Activated CD8-positive, alpha-beta memory T cell treated with anti-CD3 and anti-CD28 coated beads, Interleukin-2, amount 50 U/mL, for 1 hour (primary cell): Measurements from ENCODE around the gene PFAS.
"Not testable (repeated sequence)": the region's sequence is repeated elsewhere in the genome, so short reads cannot be mapped to it uniquely, and the experiment has no call there.

Experiments
- DNase-seq: peaks from one replicate; pipeline ENCODE4 v3.0.0-alpha.2; 2020; ENCODE audit errors: extremely low read depth

The PFAS gene, protein sequence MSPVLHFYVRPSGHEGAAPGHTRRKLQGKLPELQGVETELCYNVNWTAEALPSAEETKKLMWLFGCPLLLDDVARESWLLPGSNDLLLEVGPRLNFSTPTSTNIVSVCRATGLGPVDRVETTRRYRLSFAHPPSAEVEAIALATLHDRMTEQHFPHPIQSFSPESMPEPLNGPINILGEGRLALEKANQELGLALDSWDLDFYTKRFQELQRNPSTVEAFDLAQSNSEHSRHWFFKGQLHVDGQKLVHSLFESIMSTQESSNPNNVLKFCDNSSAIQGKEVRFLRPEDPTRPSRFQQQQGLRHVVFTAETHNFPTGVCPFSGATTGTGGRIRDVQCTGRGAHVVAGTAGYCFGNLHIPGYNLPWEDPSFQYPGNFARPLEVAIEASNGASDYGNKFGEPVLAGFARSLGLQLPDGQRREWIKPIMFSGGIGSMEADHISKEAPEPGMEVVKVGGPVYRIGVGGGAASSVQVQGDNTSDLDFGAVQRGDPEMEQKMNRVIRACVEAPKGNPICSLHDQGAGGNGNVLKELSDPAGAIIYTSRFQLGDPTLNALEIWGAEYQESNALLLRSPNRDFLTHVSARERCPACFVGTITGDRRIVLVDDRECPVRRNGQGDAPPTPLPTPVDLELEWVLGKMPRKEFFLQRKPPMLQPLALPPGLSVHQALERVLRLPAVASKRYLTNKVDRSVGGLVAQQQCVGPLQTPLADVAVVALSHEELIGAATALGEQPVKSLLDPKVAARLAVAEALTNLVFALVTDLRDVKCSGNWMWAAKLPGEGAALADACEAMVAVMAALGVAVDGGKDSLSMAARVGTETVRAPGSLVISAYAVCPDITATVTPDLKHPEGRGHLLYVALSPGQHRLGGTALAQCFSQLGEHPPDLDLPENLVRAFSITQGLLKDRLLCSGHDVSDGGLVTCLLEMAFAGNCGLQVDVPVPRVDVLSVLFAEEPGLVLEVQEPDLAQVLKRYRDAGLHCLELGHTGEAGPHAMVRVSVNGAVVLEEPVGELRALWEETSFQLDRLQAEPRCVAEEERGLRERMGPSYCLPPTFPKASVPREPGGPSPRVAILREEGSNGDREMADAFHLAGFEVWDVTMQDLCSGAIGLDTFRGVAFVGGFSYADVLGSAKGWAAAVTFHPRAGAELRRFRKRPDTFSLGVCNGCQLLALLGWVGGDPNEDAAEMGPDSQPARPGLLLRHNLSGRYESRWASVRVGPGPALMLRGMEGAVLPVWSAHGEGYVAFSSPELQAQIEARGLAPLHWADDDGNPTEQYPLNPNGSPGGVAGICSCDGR (N-terminal part only)

DNA sequence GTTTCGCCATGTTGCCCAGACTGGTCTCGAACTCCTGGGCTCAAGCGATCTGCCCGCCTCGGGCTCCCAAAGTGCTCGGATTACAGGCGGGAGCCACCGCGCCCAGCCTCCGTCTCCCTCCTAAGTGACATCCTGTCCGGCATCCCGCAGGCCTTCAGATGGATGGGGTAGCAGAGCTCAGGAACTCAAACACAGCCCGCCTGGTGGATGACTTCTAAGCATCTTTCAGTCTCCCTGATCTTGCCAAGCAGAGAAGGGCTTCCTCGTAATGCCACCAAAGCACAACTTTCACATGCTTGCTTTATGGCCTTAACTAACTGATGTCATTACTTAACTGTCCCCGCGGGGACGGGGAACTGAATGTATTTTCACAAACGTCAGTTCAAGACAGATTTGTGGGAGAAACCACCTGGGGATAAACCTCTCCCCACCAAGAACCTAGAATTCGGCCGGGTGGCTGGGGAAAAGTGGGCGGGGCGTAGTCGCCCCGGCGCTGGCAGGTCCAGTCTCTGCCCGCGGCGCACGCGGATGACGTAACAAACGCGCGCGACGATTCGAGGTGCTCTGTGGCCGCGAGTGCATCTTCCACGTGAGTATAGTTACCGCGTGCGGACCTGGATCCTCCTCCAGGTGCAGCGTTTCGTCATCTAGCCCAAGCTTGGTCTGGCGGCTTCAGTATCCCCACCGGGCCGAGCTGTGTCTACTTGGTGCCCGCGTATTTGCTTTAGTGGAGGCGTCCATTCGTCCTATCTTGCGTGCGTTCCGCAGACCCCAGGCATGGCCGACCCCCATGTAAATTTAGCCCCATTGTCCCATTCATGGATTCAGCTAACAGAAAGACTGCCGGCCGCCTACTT, at the start of gene PFAS:
Gene PFAS (plus strand): TSS at position 539 of the 857 bp plus-strand sequence. CDS start 4,649 bp downstream, outside the sequence.
- peak; percentile 81 for DNase-seq

DNA sequence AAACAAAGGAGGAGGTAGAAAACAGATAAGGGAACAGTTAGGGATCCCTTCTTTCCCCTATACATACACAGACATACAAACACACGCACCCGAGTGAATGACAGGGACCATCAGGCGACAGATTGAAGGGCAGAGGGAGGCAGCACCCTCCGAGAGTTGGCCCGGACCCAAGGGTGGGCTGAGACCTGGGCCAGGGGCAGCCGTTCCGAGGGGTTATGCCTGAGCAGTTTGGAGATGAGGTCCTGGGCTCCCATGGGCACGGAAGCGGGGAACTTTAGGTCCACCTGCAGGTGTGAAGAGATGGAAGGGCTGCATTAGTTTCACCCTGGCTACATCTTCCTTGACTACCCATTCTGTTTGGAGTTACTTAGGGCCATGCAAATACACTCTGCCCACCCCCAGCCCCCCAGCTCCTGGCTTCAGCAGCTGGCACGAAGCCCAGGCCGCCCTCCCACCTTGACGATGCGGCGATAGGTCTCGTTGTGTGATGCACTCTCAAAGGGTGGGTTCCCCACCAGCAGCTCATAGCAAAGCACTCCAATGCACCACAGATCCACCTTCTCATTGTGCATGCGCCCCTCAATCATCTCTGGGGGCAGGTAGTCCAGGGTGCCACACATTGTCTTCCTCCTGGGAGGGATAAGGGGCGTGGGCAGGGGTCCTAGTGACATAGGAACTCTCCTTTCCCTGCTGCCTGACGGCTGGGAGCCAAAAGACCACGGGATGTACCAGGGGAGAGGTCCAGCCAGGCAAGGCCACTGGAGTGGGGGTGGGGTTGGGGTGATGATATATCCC, 44.1 kb upstream of the PFAS start:
- DNase-seq, result no peak

DNA sequence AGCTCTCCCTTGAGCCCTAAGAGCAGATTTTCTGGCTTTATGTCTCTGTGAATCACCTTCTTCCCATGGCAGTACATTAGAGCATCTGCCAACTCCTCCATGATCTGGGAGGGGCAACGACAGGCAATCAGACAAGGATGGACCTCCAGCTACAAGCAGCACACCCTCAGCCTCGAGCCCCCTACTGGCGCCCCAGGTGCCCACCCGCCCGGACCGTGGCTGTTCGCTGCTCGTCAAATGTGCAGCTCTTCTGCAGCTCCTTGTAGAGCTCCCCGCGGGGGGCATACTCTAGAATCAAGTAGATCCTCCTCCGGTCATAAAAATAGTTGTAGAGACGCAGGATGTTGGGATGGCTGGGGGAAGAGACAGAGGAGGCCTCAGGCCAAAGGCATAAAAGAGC, 42.6 kb upstream of the PFAS start:
- DNase-seq, result no peak

DNA sequence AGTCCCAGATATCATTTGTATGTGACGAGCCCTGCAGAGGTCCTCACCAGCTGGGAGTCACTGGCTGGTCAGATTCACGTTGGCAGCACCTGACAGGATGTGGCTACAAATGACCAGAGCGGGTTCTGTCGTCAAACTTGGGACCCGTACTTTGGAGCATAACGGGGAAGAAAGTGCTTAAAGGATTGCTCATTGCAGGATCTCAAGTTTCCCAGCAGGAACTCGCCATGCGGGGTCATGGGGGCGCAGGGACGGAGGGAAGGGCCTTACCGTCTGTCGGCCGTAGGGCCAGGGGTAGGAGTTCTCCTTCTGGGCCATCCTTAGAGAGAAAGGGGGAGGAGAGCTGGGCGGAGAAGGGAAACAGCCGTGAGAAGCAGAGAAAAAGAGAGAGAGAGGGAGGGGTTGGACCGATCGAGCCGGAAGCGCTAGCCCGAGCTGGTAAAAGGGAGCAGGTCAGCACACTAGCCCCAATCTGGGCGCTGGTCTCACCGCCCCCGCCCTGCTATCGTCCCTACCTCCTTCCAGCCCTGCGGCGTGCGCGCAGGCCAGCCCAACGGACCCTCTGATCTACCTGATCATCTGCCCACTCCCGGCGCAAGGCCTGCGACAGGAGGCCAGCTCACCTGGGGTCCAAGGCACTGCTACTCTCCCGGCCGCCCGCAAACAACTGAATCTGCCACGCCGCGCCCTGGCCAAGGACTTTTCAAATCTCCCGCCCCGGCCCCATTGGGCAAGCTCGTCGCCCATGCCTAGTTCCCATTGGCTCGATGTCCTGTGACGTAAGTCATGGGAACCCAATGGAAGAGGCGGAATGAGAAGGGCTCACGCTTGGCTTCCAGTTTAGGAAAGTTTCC, 39.0 kb upstream of the PFAS start, which contains the start of gene AURKB:
Gene AURKB (minus strand): TSS at position 669 of the 854 bp plus-strand sequence. CDS start 351 bp downstream, at position 318.
- DNase-seq, result peak; percentile 85

- no peak for DNase-seq
Measured at GRCh38 chr17:8210761-8211458, 38.2 kb upstream of the PFAS start.

- no peak for DNase-seq
Measured at GRCh38 chr17:8212312-8213180, 36.5 kb upstream of the PFAS start.

DNA sequence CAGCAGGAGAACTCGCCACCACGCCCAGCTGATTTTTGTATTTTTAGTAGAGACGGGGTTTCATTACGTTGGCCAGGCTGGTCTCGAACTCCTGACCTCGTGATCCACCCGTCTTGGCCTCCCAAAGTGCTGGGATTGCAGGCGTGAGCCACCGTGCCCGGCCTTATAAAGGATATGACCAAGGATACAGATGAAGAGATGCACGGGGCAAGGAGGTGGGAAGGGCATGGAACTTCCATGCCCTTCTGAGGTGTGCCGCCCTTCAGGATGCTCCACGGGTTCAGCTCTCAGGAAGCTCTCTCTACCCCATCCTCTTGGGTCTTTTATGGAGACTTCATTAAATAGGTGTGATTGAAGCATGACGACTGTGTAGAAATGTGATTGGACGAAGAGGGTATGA, 35.1 kb upstream of the PFAS start:
- DNase-seq, result not testable (repeated sequence)

DNA sequence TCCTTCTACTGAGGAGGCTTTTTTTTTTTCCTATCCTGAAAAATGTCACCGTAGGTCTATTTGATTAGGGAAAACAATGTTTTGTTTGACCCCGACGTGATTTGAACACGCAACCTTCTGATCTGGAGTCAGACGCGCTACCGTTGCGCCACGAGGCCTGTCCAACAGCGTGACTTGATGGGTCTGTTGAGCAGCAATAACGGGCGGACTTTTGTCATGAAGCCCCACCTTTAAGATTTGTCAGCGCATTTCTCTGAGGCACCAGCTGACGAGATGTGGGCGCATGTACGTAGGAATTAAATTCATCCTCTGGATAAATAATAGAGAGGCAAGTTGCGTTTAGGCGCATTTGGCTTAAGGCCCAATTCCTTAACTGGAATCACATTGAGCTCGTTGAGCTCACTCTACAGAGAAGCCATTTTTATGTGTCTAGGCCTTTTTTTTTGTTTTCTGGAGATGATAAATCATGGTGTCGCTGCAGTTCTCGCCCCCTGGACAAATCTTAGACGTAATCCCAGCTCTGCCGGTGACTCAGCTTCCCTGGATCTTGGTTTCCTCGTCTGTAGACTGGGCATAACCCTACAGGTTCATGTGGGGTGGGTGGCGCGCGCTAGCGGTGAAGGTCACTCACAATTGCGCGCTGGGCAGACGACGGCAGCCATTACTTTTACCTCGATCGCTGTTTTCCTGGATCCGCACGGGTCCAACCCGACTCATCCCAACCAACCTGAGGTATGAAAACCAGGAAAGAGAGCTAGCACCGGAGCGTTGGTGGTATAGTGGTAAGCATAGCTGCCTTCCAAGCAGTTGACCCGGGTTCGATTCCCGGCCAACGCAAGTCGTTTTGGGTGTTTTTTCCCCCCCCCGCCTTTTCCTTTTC, 28.1 kb upstream of the PFAS start:
- peak; percentile 63 for DNase-seq

GRCh38 chr17:8221663-8222379, 27.3 kb upstream of the PFAS start:
- peak; percentile 60 for DNase-seq

DNA sequence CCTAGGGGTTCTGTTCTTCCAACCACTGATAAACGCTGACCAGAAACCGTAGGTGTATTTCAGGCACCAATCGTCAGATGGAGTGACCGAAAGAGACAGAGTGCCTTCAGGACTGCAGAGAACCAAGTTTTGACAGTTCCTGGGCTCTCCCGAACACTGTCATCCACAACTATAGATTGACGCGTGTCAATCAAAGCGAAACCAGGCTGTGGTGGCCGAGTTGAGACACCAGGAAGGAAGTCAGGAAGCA, 26.8 kb upstream of the PFAS start:
- no peak for DNase-seq

DNA sequence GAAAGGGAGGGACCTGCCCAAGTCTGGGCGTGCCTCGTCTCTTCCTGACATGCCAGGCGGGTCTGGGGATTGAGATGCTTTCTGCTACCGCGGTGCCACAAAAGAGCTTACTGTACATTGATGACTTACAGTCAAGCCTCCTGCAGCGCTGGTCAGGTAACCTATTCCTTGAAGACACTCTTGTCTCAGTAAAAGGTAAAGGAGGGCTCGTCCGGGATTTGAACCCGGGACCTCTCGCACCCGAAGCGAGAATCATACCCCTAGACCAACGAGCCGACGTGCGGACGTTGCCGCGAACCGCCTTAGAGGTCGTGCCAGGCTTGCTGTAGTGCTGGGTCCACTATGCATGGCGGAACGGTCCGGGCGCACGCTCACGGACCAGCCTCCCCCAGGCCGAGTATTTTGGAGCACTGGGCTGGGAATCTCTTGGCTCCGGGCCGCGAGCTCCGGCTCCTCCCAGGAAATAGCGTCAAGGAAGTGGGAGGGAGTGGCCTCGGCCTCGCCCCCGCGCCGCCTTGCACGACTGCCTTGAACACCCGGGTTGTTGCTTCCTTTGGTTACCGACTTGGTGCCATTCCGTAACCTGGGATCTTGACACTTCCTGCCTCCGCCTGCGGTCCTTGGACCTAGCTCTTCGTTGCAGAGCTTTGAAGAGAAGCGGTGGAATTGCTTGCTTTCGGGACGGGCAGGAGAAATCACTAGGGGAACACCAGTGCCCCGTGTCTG, 26.3 kb upstream of the PFAS start:
- peak; percentile 59 for DNase-seq

GRCh38 chr17:8223356-8224126, 25.5 kb upstream of the PFAS start:
- DNase-seq, result no peak

- no peak for DNase-seq
Measured at GRCh38 chr17:8224891-8225812, 23.9 kb upstream of the PFAS start.
